ENCODE data around the gene ANKRD30B.
"Not testable (repeated sequence)": the region's sequence is repeated elsewhere in the genome, so short reads cannot be mapped to it uniquely, and the experiment has no call there.

DNA sequence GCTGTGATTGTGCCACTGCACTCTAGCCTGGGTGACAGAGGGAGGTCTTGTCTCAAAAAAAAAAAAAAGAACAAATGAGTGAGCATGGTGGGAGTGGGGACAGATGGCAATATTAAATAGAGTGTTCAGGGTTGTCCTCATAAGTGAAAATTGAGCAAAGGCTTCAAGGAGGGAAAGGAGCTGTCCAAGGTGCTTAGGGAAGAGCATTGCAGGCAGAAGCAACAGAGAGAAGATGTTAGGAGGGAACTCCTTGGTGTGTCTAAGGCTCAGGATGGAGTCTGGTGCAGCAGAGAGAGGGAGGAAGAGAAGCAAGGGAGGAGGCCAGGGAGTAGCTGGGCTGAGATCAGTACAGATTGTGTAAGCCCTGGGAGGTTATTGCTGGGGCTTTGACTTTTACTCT is 26.4 kb upstream of the ANKRD30B start:
- TF ChIP-seq NFE2L2, POLR2A, USF2 (IDR thresholded peaks at IDR 0.05; ENCODE audit: low read depth, low read length): not testable (repeated sequence)
- TF ChIP-seq, protein P1, sequence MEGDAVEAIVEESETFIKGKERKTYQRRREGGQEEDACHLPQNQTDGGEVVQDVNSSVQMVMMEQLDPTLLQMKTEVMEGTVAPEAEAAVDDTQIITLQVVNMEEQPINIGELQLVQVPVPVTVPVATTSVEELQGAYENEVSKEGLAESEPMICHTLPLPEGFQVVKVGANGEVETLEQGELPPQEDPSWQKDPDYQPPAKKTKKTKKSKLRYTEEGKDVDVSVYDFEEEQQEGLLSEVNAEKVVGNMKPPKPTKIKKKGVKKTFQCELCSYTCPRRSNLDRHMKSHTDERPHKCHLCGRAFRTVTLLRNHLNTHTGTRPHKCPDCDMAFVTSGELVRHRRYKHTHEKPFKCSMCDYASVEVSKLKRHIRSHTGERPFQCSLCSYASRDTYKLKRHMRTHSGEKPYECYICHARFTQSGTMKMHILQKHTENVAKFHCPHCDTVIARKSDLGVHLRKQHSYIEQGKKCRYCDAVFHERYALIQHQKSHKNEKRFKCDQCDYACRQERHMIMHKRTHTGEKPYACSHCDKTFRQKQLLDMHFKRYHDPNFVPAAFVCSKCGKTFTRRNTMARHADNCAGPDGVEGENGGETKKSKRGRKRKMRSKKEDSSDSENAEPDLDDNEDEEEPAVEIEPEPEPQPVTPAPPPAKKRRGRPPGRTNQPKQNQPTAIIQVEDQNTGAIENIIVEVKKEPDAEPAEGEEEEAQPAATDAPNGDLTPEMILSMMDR (conservative IDR thresholded peaks at IDR 0.05; ENCODE audit: low read depth, low read length): not testable (repeated sequence)
